SKM-1 (cell line): ENCODE measurements around the gene ZNF385B.

Experiments
- DNase-seq: peaks from one replicate; lab custom pipeline; 2025; ENCODE audit not compliant: unreplicated experiment; lab: John Stamatoyannopoulos, UW

ZNF385B gene

DNA sequence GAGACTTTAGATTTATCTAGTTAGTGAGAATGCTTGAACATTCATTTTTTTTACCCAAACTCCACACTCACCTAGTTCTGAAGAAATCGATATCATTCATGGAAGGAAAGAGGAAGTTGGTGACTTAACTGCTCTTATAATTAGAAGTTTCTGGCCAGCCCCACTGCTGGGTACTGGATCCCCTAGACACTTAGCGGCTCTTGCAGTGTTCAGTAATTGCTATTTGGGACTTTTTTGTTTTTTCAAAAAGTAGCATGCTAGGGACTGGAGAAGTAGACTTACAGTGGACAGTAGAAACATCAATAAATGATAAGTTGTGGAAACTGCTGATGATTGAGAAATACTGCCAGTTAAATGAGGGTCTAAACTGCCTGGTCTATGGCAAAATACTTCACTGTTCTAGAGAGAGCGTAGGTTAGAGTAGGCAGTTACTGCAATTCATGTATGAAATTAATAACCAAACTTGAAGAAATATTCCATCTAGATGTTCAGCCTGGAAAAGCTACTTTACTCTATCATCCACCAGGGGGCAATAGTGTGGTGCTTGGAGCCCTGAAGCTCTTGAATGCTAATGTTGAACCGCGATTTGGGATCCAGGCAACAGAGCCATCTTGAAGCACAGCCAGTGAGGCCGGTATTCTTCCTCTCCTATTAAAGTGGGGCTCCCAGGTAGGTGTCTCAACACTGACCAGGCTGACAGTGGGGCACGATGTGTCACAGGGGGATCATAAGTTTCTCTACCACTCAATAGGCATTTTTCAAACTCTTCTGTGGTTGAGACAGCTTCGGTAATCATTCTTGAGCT is 450.7 kb downstream of the ZNF385B start:
- DNase-seq, result peak; percentile 69

GRCh38 chr2:179403624-179404023 is 457.8 kb downstream of the ZNF385B start:
- DNase-seq, result no peak

DNA sequence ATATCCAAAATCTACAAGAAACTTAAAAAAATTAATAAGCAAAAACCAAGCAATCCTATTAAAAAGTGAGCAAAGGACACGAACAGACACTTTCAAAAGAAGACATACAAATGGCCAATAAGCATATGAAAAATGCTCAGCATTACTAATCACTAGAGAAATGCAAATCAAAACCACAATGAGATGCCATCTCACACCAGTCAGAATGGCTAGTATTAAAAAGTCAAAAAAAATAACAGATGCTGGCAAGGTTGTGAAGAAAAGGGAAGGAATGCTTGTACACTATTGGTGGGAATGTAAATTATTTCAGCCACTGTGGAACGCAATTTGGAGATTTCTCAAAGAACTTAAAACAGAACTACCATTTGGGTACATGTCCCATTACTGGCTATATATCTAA is 467.9 kb downstream of the ZNF385B start:
- DNase-seq, result no peak
